A549 (cell line): ENCODE measurements around the gene NID1. TPM values are rescaled to one million over a fixed set of nuclear protein-coding genes. Genes with fewer than 3 reads are reported as not detected.

Source experiments
- ATAC-seq, 2 experiments: fragments of 200-7000 bp in 1 of 2; fragments of >200 bp in 1 of 2; cut with Nextera tagmentation in 1 of 2; cut with Tn5 transposase in 1 of 2; 3 replicates each; pipeline versions ENCODE4 v1.8.0 to v1.9.1; 2018 to 2020; ENCODE audit warnings: mild to moderate bottlenecking in 1 of 2, moderate library complexity in 1 of 2
- CTCF ChIA-PET: fragments of 300-600 bp; sonication (Branson Sonifier 250); formaldehyde crosslinking; extraction: SDS; loops from one replicate; lab custom pipeline; 2021; ENCODE audit warnings: antibody characterized with exemption, inconsistent platforms; lab: Yijun Ruan, JAX
- POLR2A ChIA-PET: fragments of 350-600 bp; formaldehyde crosslinking; extraction: SDS; loops from one replicate; lab custom pipeline; 2021; ENCODE audit warnings: antibody characterized with exemption, inconsistent platforms; lab: Yijun Ruan, JAX
- DNase-seq, 2 experiments: peaks; one replicate each; pipeline versions ENCODE4 v3.0.0 to v3.0.0-alpha.2; 2011 to 2016; ENCODE audit warnings: low read depth in 1 of 2, low spot score in 1 of 2
- FAIRE-seq: peaks from 2 replicates; lab custom pipeline; 2011; peaks lifted over from hg19 to GRCh38; lab: Jason Lieb, UNC
- H3K27ac ChIP-seq, 2 experiments: fragments of >200 bp; sonication (Bioruptor Twin); formaldehyde crosslinking; 3 replicates each; pipeline ENCODE4 v1.5.1; 2016 to 2017
- H3K4me1 ChIP-seq: fragments of >200 bp; sonication (Bioruptor Twin); formaldehyde crosslinking; 3 replicates; pipeline ENCODE4 v1.6.1; 2016
- H3K4me2 ChIP-seq: fragments of >200 bp; sonication (Bioruptor Twin); formaldehyde crosslinking; 3 replicates; pipeline ENCODE4 v1.6.1; 2016
- H3K4me3 ChIP-seq: fragments of >200 bp; sonication (Bioruptor Twin); formaldehyde crosslinking; 3 replicates; pipeline ENCODE4 v1.5.1; 2016
- H3K9me3 ChIP-seq: fragments of >200 bp; sonication (Bioruptor Twin); formaldehyde crosslinking; 3 replicates; pipeline ENCODE4 v1.6.1; 2016
- BCL3 ChIP-seq: fragments of >200 bp; sonication (Bioruptor Twin); formaldehyde crosslinking; IDR thresholded peaks from 3 replicates; pipeline ENCODE4 v1.6.1; 2016
- BHLHE40 ChIP-seq: IDR thresholded peaks from 2 replicates; pipeline ENCODE4 v1.6.1; 2012; ENCODE audit warnings: low read depth, low read length, inconsistent platforms
- CTCF ChIP-seq: fragments of >200 bp; sonication (Bioruptor Twin); formaldehyde crosslinking; IDR thresholded peaks from 3 replicates; pipeline ENCODE4 v1.5.1; 2016
- EHF ChIP-seq: fragments of 250-450 bp; sonication (Bioruptor Pico); IDR thresholded peaks from 2 replicates; pipeline ENCODE4 v1.5.0; 2020; ENCODE audit warnings: mild to moderate bottlenecking
- FOSL2 ChIP-seq, 2 experiments: fragments of 450-650 bp in 1 of 2; fragments of >200 bp in 1 of 2; sonication (Bioruptor Twin) in 1 of 2; formaldehyde crosslinking; IDR thresholded peaks; 2 replicates each; pipeline versions ENCODE4 v1.5.0 to v1.6.1; 2016 to 2020; ENCODE audit warnings: mild to moderate bottlenecking in 1 of 2, moderate library complexity in 1 of 2
- FOXS1 ChIP-seq: fragments of 250-450 bp; sonication (Bioruptor Pico); IDR thresholded peaks from 2 replicates; pipeline ENCODE4 v1.5.0; 2020; ENCODE audit warnings: mild to moderate bottlenecking, moderate library complexity
- HES2 ChIP-seq: fragments of >200 bp; sonication (Bioruptor Twin); formaldehyde crosslinking; IDR thresholded peaks from 2 replicates; pipeline ENCODE4 v1.6.1; 2016
- HOXA7 ChIP-seq: fragments of 250-450 bp; sonication (Bioruptor Pico); IDR thresholded peaks from 2 replicates; pipeline ENCODE4 v1.5.0; 2020; ENCODE audit warnings: mild to moderate bottlenecking, moderate library complexity
- HOXB13 ChIP-seq: fragments of 250-450 bp; sonication (Bioruptor Pico); IDR thresholded peaks from 2 replicates; pipeline ENCODE4 v1.5.0; 2020; ENCODE audit warnings: low read depth, mild to moderate bottlenecking, moderate library complexity
- JUNB ChIP-seq: fragments of >200 bp; sonication (Bioruptor Twin); formaldehyde crosslinking; IDR thresholded peaks from 2 replicates; pipeline ENCODE4 v1.6.1; 2016
- KDM1A ChIP-seq: fragments of 200-600 bp; sonication (generic); IDR thresholded peaks from 2 replicates; pipeline ENCODE4 v1.6.1; 2016; ENCODE audit warnings: low read depth, mild to moderate bottlenecking
- MAZ ChIP-seq: fragments of 150-350 bp; IDR thresholded peaks from 2 replicates; pipeline ENCODE4 v1.6.1; 2014; ENCODE audit warnings: antibody characterized with exemption, low read depth, low read length, borderline replicate concordance
- PHF8 ChIP-seq: fragments of 200-600 bp; sonication (generic); IDR thresholded peaks from 2 replicates; pipeline ENCODE4 v1.6.1; 2016; ENCODE audit warnings: low read depth, mild to moderate bottlenecking, antibody characterized with exemption, moderate library complexity, borderline replicate concordance
- POLR2A ChIP-seq: IDR thresholded peaks from 2 replicates; pipeline ENCODE4 v1.6.1; 2012; ENCODE audit warnings: mild to moderate bottlenecking, low read length
- POLR2AphosphoS2 ChIP-seq: conservative IDR thresholded peaks from 2 replicates; pipeline ENCODE4 v1.6.1; 2012; ENCODE audit warnings: low read length, improper control_type of control experiment, inconsistent platforms
- RAD21 ChIP-seq, 2 experiments: fragments of >200 bp in 1 of 2; sonication (Bioruptor Twin) in 1 of 2; formaldehyde crosslinking in 1 of 2; IDR thresholded peaks in 1 of 2; conservative IDR thresholded peaks in 1 of 2; 2 replicates in 1 of 2; 3 replicates in 1 of 2; pipeline ENCODE4 v1.6.1; 2012 to 2018; ENCODE audit warnings: inconsistent platforms in 1 of 2
- RCOR1 ChIP-seq: fragments of 150-350 bp; IDR thresholded peaks from 2 replicates; pipeline ENCODE4 v1.6.1; 2014; ENCODE audit warnings: antibody characterized with exemption, low read length, low read depth
- SREBF2 ChIP-seq: fragments of 450-650 bp; IDR thresholded peaks from 2 replicates; pipeline ENCODE4 v1.6.1; 2014; ENCODE audit warnings: mild to moderate bottlenecking, moderate library complexity
- TFCP2L1 ChIP-seq: fragments of 250-450 bp; sonication (Bioruptor Pico); IDR thresholded peaks from 2 replicates; pipeline ENCODE4 v1.5.0; 2021; ENCODE audit warnings: mild to moderate bottlenecking
- TP53 ChIP-seq: fragments of 250-450 bp; sonication (Bioruptor Pico); IDR thresholded peaks from 2 replicates; pipeline ENCODE4 v1.5.0; 2021; ENCODE audit warnings: mild to moderate bottlenecking, moderate library complexity
- USF2 ChIP-seq: fragments of 450-650 bp; IDR thresholded peaks from 2 replicates; pipeline ENCODE4 v1.6.1; 2014; ENCODE audit warnings: antibody characterized with exemption
- ZNF302 ChIP-seq: fragments of 250-450 bp; sonication (Bioruptor Pico); IDR thresholded peaks from 2 replicates; pipeline ENCODE4 v1.9.0; 2021; ENCODE audit warnings: inconsistent platforms, mild to moderate bottlenecking, moderate library complexity
- ZSCAN20 ChIP-seq: fragments of 250-450 bp; sonication (Bioruptor Pico); IDR thresholded peaks from 2 replicates; pipeline ENCODE4 v1.8.0; 2022; ENCODE audit warnings: mild to moderate bottlenecking, moderate library complexity
- WGBS: methylation state at CpG from one replicate; pipeline ENCODE4 v1.1.6; 2017; ENCODE audit errors: missing lambda C conversion rate; 5-methylcytosine and 5-hydroxymethylcytosine counted together
- polyA plus RNA-seq, 4 experiments: library from polyadenylated mRNA; depleted of rRNA in 3 of 4; stranded (reverse); fragments of >200 nt; fragmentation: RNase III in 1 of 4; extraction: RNeasy Plus Mini Kit Qiagen cat#74134 plus additional on column Dnase treatment in 1 of 4; gene quantifications; 2 replicates in 3 of 4; 3 replicates in 1 of 4; pipeline ENCODE4 v1.2.3, GENCODE V29; 2011 to 2017

The NID1 gene
- polyA plus RNA-seq, 2 of the 4 experiments (the other 2 are of a cell fraction), result 6.8 to 10.5 TPM

GRCh38 chr1:236058141-236058934 is 6.6 kb downstream of the NID1 start (continued):
- TF ChIP-seq TP53 (CRISPR knock-in tag) (no peak), BCL3 (no peak), SREBF2 (no peak), HES2 (no peak), BHLHE40 (no peak), ZNF302 (CRISPR knock-in tag) (no peak), RAD21 (conservative IDR thresholded peaks at IDR 0.05 in 1 of 2, IDR thresholded peaks at IDR 0.05 in 1 of 2) (no peak), HOXA7 (CRISPR knock-in tag) (no peak), POLR2A (no peak), EHF (CRISPR knock-in tag) (no peak), FOSL2 (IDR thresholded peaks at IDR 0.05) (no peak), FOSL2 (CRISPR knock-in tag; IDR thresholded peaks at IDR 0.05) (no peak)

- Histone ChIP-seq H3K4me2 (no peak overlapping the region), H3K4me1 (no peaks in the 10 kb centered on the region), H3K4me3 (no peak overlapping the region), H3K27ac (no peak overlapping the region), H3K9me3 (peaks cover 5% of the 10 kb centered on the region; the same call in 1 of the 3 replicates)
- no peak for ATAC-seq
- WGBS, result 77% methylated on average over 5 of the region's 5 CpGs
- FAIRE-seq, result no peak
- TF ChIP-seq HOXB13 (CRISPR knock-in tag), result no peak
- TF ChIP-seq KDM1A, result no peak
- no peak for TF ChIP-seq HES2
- no peak for TF ChIP-seq FOXS1 (CRISPR knock-in tag)
- TF ChIP-seq HOXA7 (CRISPR knock-in tag), result no peak
- no peak for TF ChIP-seq PHF8
- no peak for TF ChIP-seq TFCP2L1 (CRISPR knock-in tag)
- TF ChIP-seq USF2, result no peak
- no peak for TF ChIP-seq JUNB
- no peak for TF ChIP-seq POLR2AphosphoS2
- TF ChIP-seq ZSCAN20 (CRISPR knock-in tag), result no peak
- no peak for TF ChIP-seq RCOR1
- no peak for TF ChIP-seq MAZ
- no peak for TF ChIP-seq CTCF
- DNase-seq, result no peak
- ChIA-PET POLR2A (no interaction called here), CTCF (interaction anchor here (1.7 kb wide), 1 partner anchor 83 kb away, joined by 3 read pairs; no protein-coding TSS in a partner anchor)
These were observed 7.3 kb downstream of the NID1 start for GRCh38 chr1:236057546-236057945.
